ENCODE data around the gene TGM2. TPM values are rescaled to one million over a fixed set of nuclear protein-coding genes. Genes with fewer than 3 reads are reported as not detected.

TGM2 gene
- total and polyA plus RNA-seq, 12 donors: 13.4 to 262 (median 98.3) TPM

GRCh38 chr20:38135651-38136420, 29.2 kb downstream of the TGM2 start:
- TF ChIP-seq POLR2A (IDR thresholded peaks at IDR 0.05) (no peak), CTCF (IDR thresholded peaks at IDR 0.05) (no peak)
- H3K4me1 ChIP-seq (replicated peaks in 1 of 2): peaks cover 0 to 13% of the 10 kb centered on the region in 2 donors
- H3K27me3 ChIP-seq: no peaks in the 10 kb centered on the region
- no peaks in the 10 kb centered on the region for H3K9me3 ChIP-seq (replicated peaks in 1 of 3)
- peaks cover 0 to 33% of the 10 kb centered on the region in 2 donors for H3K36me3 ChIP-seq (replicated peaks in 1 of 2)
- H3K27ac ChIP-seq: peak overlapping the region in 1 of 5 donors; percentile 74
- 89 to 96% (median 95%) methylated on average over 14 to 28 of the region's 28 CpGs for WGBS, 4 donors
- no peak for DNase-seq
- intact Hi-C loops (cut with DNase I): no loop called here
- H3K4me3 ChIP-seq: no peak overlapping the region

GRCh38 chr20:38135271-38135650, 29.8 kb downstream of the TGM2 start:
- peak overlapping the region in 1 of 5 donors; percentile 74 for H3K27ac ChIP-seq
- TF ChIP-seq CTCF (IDR thresholded peaks at IDR 0.05) (no peak), POLR2A (IDR thresholded peaks at IDR 0.05) (no peak)
- intact Hi-C loops (cut with DNase I): no loop called here

GRCh38 chr20:38134427-38135270, 30.4 kb downstream of the TGM2 start:
- intact Hi-C loops (cut with DNase I): no loop called here
- H3K9me3 ChIP-seq (replicated peaks in 1 of 3): no peaks in the 10 kb centered on the region
- WGBS, 4 donors: 55 to 63% (median 61%) methylated on average over 7 to 9 of the region's 9 CpGs
- DNase-seq: peak in 2 of 7 donors; percentile 40 to 57
- peaks cover 0 to 29% of the 10 kb centered on the region in 2 donors for H3K36me3 ChIP-seq (replicated peaks in 1 of 2)
- H3K4me1 ChIP-seq (replicated peaks in 1 of 2): peaks cover 0 to 7% of the 10 kb centered on the region in 2 donors
- no peaks in the 10 kb centered on the region for H3K27me3 ChIP-seq
- no peak for TF ChIP-seq POLR2A (IDR thresholded peaks at IDR 0.05)
- TF ChIP-seq CTCF (IDR thresholded peaks at IDR 0.05): no peak
- H3K27ac ChIP-seq: peak overlapping the region in 2 of 5 donors; percentile 49 to 74
- H3K4me3 ChIP-seq: no peak overlapping the region

More at GRCh38 chr20:38135271-38135650, 29.8 kb downstream of the TGM2 start:
- DNase-seq: no peak
- Histone ChIP-seq H3K4me3 (no peak overlapping the region), H3K9me3 (replicated peaks in 1 of 3) (no peaks in the 10 kb centered on the region), H3K27me3 (no peaks in the 10 kb centered on the region), H3K36me3 (replicated peaks in 1 of 2) (peaks cover 0 to 33% of the 10 kb centered on the region in 2 donors), H3K4me1 (replicated peaks in 1 of 2) (peaks cover 0 to 8% of the 10 kb centered on the region in 2 donors)
- WGBS, 4 donors: 70 to 84% (median 80%) methylated on average over 4 to 7 of the region's 7 CpGs; no CpG with 5 or more reads in 1 of the 4 donors
